Vagina (tissue), 2 donors: ENCODE measurements around the gene ANXA6.

Experiments
- CTCF ChIP-seq, 3 experiments: fragments of 450-650 bp in 2 of 3; fragments of 200-600 bp in 1 of 3; sonication (generic) in 1 of 3; IDR thresholded peaks; one replicate each; pipeline ENCODE4 v1.5.1; 2017 to 2019; ENCODE audit warnings: antibody characterized with exemption in 3 of 3, mild to moderate bottlenecking in 2 of 3, moderate library complexity in 2 of 3
- POLR2A ChIP-seq, 2 donors: fragments of 450-650 bp; IDR thresholded peaks; one replicate each; pipeline ENCODE4 v1.6.1; 2017; ENCODE audit warnings: antibody characterized with exemption in 2 of 2, mild to moderate bottlenecking in 2 of 2, moderate library complexity in 2 of 2

- TF ChIP-seq CTCF (IDR thresholded peaks at IDR 0.05) (no peak), POLR2A (IDR thresholded peaks at IDR 0.05) (no peak)
Measured at GRCh38 chr5:151148583-151148982, 9.0 kb downstream of the ANXA6 start.
